Esophagus squamous epithelium (tissue), 5 donors: ENCODE results near the gene DENND1C. TPM values are rescaled to one million over a fixed set of nuclear protein-coding genes. Genes with fewer than 3 reads are reported as not detected.

ENCODE experiments used
- DNase-seq: peaks from one replicate; lab custom pipeline; 2025; lab: John Stamatoyannopoulos, UW
- H3K27ac ChIP-seq, 4 donors: fragments of 200-600 bp; sonication (generic); one replicate each; pipeline ENCODE4 v1.5.1; 2016 to 2019; ENCODE audit warnings: mild to moderate bottlenecking in 1 of 4
- H3K27me3 ChIP-seq, 4 donors: fragments of 200-600 bp; sonication (generic); 1 replicate in 3 of 4; 2 replicates in 1 of 4; pipeline versions ENCODE4 v1.5.1 to v1.6.0; 2017 to 2021; ENCODE audit warnings: antibody characterized with exemption in 1 of 4
- H3K36me3 ChIP-seq, 3 donors: fragments of 200-600 bp; sonication (generic); one replicate each; pipeline ENCODE4 v1.5.1; 2016 to 2019
- H3K4me1 ChIP-seq, 3 donors: fragments of 200-600 bp; sonication (generic); one replicate each; pipeline ENCODE4 v1.5.1; 2017 to 2019
- H3K4me3 ChIP-seq, 4 donors: fragments of 200-600 bp; sonication (generic); 1 replicate in 3 of 4; 2 replicates in 1 of 4; pipeline ENCODE4 v1.5.1; 2016 to 2019; ENCODE audit warnings: mild to moderate bottlenecking in 2 of 4, moderate library complexity in 1 of 4
- H3K9me3 ChIP-seq, 3 donors: fragments of 200-600 bp; sonication (generic); one replicate each; pipeline ENCODE4 v1.5.1; 2016 to 2019
- POLR2A ChIP-seq, 4 donors: fragments of 450-650 bp; IDR thresholded peaks; one replicate each; pipeline ENCODE4 v1.6.1; 2017; ENCODE audit warnings: antibody characterized with exemption in 4 of 4, mild to moderate bottlenecking in 4 of 4, moderate library complexity in 3 of 4
- whole genome bisulfite sequencing, 2 donors: methylation state at CpG; one replicate each; pipeline ENCODE4 v1.1.5; 2018; 5-methylcytosine and 5-hydroxymethylcytosine counted together
- intact Hi-C: fragments of 100-400 bp; cut with DNase I; formaldehyde crosslinking; loops from one replicate; pipeline ENCODE4 v1.15.0; 2022
- small RNA-seq, 4 donors: library from RNA; depleted of rRNA; stranded (forward); fragments of <200 nt; gene quantifications; one replicate each; pipeline ENCODE3, GENCODE V24; 2016
- total RNA-seq, 4 donors: library from RNA; depleted of rRNA; stranded (reverse); fragments of >200 nt; gene quantifications; one replicate each; pipeline ENCODE4 v1.1.0, GENCODE V29; 2016
- TF ChIP-seq, protein P1 (sequence below), 6 experiments: fragments of 450-650 bp in 4 of 6; fragments of 200-600 bp in 2 of 6; sonication (generic) in 2 of 6; IDR thresholded peaks; one replicate each; pipeline ENCODE4 v1.5.1; 2016 to 2019; ENCODE audit warnings: antibody characterized with exemption in 6 of 6, mild to moderate bottlenecking in 4 of 6, moderate library complexity in 4 of 6
- donor health status: DM: yes; HTN: yes; CAD: no.

Gene DENND1C
- total RNA-seq, 4 donors from 2014 or later: 0.62 to 4.2 (median 1.2) TPM

DNA sequence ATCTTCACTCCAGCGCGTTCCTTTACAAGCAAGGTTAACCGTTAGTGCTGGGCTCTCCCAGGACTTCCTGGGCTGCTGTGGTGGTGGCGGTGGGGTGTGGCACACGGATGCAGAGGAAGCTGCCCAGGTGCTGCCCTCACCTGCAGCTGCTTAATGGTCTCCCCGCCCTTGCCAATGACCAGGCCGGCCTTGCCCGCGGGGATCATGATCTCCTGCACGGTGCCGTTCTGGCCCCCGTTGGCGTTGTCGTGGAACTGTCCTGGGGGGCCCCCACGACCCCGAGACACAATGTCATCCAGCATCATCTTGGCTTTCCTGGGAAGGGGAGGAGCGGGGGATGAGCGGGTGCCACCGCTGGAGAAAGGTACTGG, 63.0 kb downstream of the DENND1C start:
- TF ChIP-seq, protein P1, sequence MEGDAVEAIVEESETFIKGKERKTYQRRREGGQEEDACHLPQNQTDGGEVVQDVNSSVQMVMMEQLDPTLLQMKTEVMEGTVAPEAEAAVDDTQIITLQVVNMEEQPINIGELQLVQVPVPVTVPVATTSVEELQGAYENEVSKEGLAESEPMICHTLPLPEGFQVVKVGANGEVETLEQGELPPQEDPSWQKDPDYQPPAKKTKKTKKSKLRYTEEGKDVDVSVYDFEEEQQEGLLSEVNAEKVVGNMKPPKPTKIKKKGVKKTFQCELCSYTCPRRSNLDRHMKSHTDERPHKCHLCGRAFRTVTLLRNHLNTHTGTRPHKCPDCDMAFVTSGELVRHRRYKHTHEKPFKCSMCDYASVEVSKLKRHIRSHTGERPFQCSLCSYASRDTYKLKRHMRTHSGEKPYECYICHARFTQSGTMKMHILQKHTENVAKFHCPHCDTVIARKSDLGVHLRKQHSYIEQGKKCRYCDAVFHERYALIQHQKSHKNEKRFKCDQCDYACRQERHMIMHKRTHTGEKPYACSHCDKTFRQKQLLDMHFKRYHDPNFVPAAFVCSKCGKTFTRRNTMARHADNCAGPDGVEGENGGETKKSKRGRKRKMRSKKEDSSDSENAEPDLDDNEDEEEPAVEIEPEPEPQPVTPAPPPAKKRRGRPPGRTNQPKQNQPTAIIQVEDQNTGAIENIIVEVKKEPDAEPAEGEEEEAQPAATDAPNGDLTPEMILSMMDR (IDR thresholded peaks at IDR 0.05): no peak
- no peak for TF ChIP-seq POLR2A (IDR thresholded peaks at IDR 0.05)
- H3K4me3 ChIP-seq: no peak overlapping the region
- 73 to 80% methylated on average over 1 to 3 of the region's 19 CpGs for WGBS, 2 donors
- no peaks in the 10 kb centered on the region for H3K9me3 ChIP-seq
- intact Hi-C loops: no loop called here
- no peaks in the 10 kb centered on the region for H3K27me3 ChIP-seq
- peaks cover 65 to 89% (median 73%) of the 10 kb centered on the region in 3 donors for H3K36me3 ChIP-seq
- DNase-seq: no peak
- no peak overlapping the region for H3K27ac ChIP-seq
- H3K4me1 ChIP-seq: peaks cover 8 to 36% (median 19%) of the 10 kb centered on the region in 3 donors

GRCh38 chr19:6417713-6418561, 63.6 kb downstream of the DENND1C start:
- H3K36me3 ChIP-seq: peaks cover 65 to 94% (median 73%) of the 10 kb centered on the region in 3 donors
- no peaks in the 10 kb centered on the region for H3K27me3 ChIP-seq
- intact Hi-C loops: no loop called here
- H3K4me3 ChIP-seq: no peak overlapping the region
- TF ChIP-seq, protein P1 (IDR thresholded peaks at IDR 0.05): peak in 2 of 6 experiments; percentile 3 to 22
- no peak for TF ChIP-seq POLR2A (IDR thresholded peaks at IDR 0.05)
- no peak for DNase-seq
- peak overlapping the region in 1 of 4 donors; percentile 3 for H3K27ac ChIP-seq
- WGBS, 2 donors: 79 to 90% methylated on average over 9 to 20 of the region's 33 CpGs
- H3K9me3 ChIP-seq: no peaks in the 10 kb centered on the region
- H3K4me1 ChIP-seq: peaks cover 6 to 30% (median 13%) of the 10 kb centered on the region in 3 donors

Small RNAs within 50 kb of the gene (small RNA-seq; reads per million reads assigned to genes)
- gene AC010503.2: 0 reads per million in 4 donors

Other genes starting within 250 kb of the DENND1C start
- 10 to 100 TPM; 10.3 to 20.1 (median 12.7) TPM for gene MLLT1, start 201.8 kb downstream of the DENND1C start, total RNA-seq
- 1 to 10 TPM in 3 of 4 donors, under 1 TPM in 1; 0.53 to 8.1 (median 1.4) TPM for gene ACER1, start 148.2 kb downstream of the DENND1C start, total RNA-seq
- 10 to 100 TPM; 70.7 to 75.9 (median 72.3) TPM for gene CLPP, start 120.3 kb downstream of the DENND1C start, total RNA-seq
- gene ALKBH7, start 109.0 kb downstream of the DENND1C start, total RNA-seq: 10 to 100 TPM; 34.0 to 85.3 (median 50.4) TPM
- gene PSPN, start 105.9 kb downstream of the DENND1C start, total RNA-seq: 1 to 10 TPM in 2 of 4 donors, under 1 TPM in 2; 0.76 to 1.3 (median 1.0) TPM
- gene GTF2F1, start 88.6 kb downstream of the DENND1C start, total RNA-seq: 10 to 100 TPM; 28.0 to 51.3 (median 43.5) TPM
- 100 to 1,000 TPM; 111 to 158 (median 125) TPM for gene KHSRP, start 57.0 kb downstream of the DENND1C start, total RNA-seq
- under 1 TPM in 1 of 4 donors, not detected in 3; 0.38 TPM for gene SLC25A41, start 48.0 kb downstream of the DENND1C start, total RNA-seq
- 10 to 100 TPM; 41.5 to 95.9 (median 64.0) TPM for gene SLC25A23, start 22.0 kb downstream of the DENND1C start, total RNA-seq
- 10 to 100 TPM; 42.9 to 61.9 (median 56.2) TPM for gene CRB3, start 17.5 kb downstream of the DENND1C start, total RNA-seq
- gene TUBB4A, start 20.5 kb upstream of the DENND1C start, total RNA-seq: 1 to 10 TPM in 1 of 4 donors, not detected in 3; 7.8 TPM
- 10 to 100 TPM in 3 of 4 donors, 1 to 10 TPM in 1; 6.3 to 21.6 (median 17.8) TPM for gene TNFSF9, start 49.2 kb upstream of the DENND1C start, total RNA-seq
- gene CD70, start 109.4 kb upstream of the DENND1C start, total RNA-seq: 1 to 10 TPM in 1 of 4 donors, not detected in 3; 4.0 TPM
- gene TNFSF14, start 188.4 kb upstream of the DENND1C start, total RNA-seq: 1 to 10 TPM in 2 of 4 donors, under 1 TPM in 2; 0.09 to 1.3 (median 0.86) TPM
- 100 to 1,000 TPM in 2 of 4 donors, 10 to 100 TPM in 2; 12.0 to 501 (median 189) TPM for gene C3, start 238.9 kb upstream of the DENND1C start, total RNA-seq